ENCODE results near the gene LPAR3.

DNA sequence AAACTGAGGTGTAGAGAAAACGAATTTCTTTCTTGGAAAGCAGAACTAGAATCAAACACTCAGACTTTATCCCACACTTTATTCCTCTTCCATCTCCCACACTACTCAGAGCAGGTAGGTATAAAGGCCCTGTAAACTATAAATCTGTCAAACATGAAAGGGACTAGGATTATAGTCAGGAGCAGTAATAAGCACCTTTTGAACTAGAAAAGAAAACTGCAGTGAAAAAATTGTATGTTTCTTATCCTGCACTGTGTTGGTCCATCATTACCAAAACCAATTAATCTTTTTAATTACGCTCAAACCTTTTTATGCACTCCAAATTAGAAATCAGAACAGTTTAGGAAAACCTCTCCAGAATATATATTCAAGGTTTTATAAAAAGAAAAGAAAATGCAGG, 47.6 kb downstream of the LPAR3 start:
- TF ChIP-seq, protein P1, sequence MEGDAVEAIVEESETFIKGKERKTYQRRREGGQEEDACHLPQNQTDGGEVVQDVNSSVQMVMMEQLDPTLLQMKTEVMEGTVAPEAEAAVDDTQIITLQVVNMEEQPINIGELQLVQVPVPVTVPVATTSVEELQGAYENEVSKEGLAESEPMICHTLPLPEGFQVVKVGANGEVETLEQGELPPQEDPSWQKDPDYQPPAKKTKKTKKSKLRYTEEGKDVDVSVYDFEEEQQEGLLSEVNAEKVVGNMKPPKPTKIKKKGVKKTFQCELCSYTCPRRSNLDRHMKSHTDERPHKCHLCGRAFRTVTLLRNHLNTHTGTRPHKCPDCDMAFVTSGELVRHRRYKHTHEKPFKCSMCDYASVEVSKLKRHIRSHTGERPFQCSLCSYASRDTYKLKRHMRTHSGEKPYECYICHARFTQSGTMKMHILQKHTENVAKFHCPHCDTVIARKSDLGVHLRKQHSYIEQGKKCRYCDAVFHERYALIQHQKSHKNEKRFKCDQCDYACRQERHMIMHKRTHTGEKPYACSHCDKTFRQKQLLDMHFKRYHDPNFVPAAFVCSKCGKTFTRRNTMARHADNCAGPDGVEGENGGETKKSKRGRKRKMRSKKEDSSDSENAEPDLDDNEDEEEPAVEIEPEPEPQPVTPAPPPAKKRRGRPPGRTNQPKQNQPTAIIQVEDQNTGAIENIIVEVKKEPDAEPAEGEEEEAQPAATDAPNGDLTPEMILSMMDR (IDR thresholded peaks at IDR 0.05; ENCODE audit: low read depth, low read length, poor library complexity, severe bottlenecking), result no peak
- no peak for TF ChIP-seq EZH2phosphoT487 (IDR thresholded peaks at IDR 0.05; ENCODE audit: borderline replicate concordance, low read length)

Measured in DOHH2 (cell line).